ENCODE measurements around the gene PRKCB.
"Not testable (repeated sequence)": the region's sequence is repeated elsewhere in the genome, so short reads cannot be mapped to it uniquely, and the experiment has no call there.

The PRKCB gene

GRCh38 chr16:23902748-23903414 lies 67.1 kb downstream of the PRKCB start:
- DNase-seq (ENCODE audit: low read depth) = no peak

DNA sequence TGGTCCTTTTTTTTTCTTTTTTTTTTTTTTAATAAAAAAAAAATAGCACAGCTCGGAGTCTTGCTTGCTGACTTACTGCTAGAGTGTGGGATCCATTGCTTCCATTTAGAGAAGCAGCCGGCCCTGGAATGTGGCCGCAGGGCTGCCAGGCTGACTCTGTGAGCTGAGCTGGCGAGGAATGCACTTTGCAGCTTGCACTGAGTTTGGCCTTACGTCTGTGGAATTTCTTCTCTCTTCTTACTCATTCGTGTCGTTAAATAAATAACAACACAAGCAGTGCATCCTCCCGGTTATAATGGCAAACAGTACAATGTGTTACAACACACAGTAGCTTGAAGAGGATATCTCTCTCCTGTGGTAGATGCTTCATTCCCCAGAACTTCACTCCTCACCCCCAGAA lies 69.2 kb downstream of the PRKCB start:
- no peak for DNase-seq (ENCODE audit: low read depth)

DNA sequence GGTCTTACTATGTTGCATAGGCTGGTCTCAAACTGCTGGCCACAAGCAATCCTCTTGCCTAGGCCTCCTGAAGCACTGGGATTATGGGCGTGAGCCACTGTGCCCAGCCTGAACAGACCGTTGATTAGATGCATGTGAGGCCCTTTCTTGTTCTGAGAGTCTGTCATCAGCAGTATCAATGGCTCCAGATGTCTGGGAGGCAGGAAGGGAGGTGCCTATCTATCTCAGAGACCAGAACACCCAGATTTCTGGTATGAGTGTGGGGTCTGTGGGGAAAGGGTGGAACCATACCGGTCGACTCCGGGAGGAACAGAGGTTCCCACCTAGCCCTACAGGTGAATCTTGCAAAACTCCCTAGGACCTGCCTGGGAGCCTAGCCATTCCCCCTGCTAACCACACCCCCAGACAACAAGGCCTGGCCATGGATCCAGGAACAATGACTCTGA lies 71.7 kb downstream of the PRKCB start:
- no peak for DNase-seq (ENCODE audit: low read depth)

- no peak for DNase-seq (ENCODE audit: low read depth)
These were observed 72.1 kb downstream of the PRKCB start for GRCh38 chr16:23907903-23908302.

DNA sequence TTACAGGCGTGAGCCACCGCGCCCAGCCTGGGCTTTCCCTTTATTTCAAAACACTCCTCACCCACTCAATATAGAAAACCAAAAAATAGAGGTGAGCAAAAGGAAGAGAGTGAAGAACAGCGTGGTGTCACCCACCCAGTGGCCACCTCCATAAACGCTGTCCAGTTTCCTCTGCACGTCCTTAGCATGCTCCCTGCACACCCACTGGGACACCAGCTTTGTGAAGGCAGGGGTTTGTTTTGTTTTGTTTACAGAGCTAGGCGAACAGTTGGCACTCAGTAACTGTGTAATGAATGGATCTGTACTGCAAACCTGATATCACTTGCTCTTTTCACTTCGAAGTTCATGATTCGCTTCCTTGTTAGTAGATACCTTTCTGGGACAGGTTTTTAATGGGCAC lies 73.0 kb downstream of the PRKCB start:
- DNase-seq (ENCODE audit: low read depth) = no peak

DNA sequence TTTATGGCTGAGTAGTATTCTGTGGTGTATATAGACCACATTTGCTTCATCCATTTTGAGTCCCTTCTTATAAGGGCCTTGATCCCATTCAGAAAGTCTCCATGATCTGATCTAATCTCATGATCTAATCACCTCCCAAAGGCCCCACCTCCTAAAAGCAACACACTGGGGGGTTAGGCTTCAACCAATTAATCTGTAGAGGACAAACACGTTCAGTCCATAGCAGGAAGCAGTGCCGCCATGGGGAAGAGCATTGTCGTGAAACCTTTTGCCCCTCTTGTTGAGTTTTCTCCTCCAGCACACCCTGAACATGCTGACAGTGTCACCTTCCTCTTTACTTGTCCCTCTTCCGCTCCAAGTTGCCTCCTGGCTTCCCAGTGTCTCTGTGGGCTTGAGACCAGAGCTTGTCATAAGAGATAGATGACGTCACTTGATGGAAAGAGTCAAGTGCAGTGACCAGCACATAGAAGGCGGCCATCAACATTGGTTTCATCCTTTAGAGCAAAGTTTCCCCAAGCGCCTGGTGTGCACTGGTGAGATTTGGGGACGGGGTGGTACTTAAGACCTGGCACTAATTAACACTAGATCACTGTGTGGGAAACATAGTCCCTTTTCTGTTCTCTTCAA lies 74.1 kb downstream of the PRKCB start:
- DNase-seq (ENCODE audit: low read depth) = no peak

DNA sequence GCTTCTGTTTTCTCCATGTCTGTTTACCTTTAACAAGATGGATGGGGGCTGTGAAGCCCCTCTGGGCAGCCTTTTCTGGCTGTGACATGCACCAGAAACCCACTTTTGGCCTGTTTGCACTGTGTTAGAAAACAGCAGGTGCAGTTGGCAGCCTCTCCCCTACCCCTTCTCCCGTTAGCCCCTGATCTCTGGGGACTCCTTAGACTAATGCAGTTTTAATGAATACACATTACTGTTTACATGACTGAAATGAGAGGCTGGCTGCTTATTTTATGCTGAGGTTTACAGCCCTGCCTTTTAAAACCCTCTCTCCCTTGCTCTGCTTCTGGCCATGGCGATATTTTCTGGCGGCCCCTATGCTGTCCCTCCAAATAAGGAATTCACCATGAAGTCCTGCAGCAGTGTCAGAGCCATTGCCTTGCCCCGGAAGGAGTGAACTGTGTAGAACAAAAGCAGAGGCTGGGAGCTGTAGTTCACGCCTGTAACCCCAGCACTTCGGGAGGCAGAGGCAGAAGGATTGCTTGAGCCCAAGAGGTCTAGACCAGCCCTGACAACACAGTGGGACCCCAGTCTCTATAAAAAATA lies 79.3 kb downstream of the PRKCB start:
- no peak for DNase-seq (ENCODE audit: low read depth)

GRCh38 chr16:23916552-23916951 lies 80.8 kb downstream of the PRKCB start:
- DNase-seq (ENCODE audit: low read depth) = not testable (repeated sequence)

DNA sequence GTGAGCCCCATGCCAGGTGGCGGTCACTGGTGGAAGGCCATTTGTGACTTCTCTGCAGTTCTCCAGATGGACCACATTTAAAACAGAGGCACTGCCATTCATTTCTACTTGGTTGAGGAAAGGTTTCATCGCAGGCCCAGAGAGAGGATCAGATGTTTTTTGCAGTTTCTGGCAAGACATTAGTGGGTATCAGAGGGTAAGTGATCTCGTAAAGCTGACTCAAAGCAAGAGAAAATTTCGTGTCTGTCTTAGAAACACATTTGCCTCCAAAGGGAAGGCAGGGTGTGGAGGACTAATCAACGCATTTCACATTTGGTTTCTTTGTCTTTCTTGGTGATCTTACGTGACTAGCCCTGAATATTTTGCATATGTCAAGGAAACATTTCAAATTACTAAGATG lies 81.8 kb downstream of the PRKCB start:
- DNase-seq (ENCODE audit: low read depth) = no peak

GRCh38 chr16:23920446-23920845 lies 84.7 kb downstream of the PRKCB start:
- DNase-seq (ENCODE audit: low read depth) = no peak

DNA sequence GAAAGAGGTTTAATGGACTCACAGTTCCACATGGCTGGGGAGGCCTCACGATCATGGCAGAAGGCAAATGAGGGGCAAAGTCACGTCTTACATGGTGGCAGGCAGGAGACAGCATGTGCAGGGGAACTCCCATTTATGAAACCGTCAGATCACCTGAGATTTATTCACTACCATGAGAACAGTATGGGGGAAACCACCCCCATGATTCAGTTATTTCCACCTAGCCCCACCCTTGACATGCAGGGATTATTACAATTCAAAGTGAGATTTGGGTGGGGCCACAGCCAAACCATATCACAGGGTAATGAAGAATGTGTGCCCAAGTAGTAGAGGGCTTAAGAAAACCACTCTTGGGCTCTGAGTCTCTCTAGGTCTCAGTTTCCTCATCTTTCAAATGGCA lies 85.1 kb downstream of the PRKCB start:
- DNase-seq (ENCODE audit: low read depth) = peak; percentile 8

DNA sequence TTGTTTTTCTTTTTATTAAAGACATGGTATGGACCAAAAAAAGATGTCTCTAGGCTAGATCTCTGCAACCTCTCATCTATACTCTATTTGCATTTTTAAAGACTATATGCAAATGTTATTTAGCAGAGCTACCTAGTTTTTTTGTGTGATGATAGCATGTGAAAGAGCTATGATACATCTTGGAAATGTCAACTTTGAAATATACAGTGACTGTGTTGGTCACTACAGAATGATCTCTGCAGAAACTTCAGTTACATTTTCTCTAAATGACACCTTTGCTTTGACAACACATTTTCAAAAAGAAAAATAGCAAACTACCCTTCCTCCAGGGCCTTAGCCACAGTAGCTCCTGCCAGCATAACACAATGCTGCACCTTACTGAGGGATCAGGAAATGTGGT lies 86.6 kb downstream of the PRKCB start:
- no peak for DNase-seq (ENCODE audit: low read depth)

DNA sequence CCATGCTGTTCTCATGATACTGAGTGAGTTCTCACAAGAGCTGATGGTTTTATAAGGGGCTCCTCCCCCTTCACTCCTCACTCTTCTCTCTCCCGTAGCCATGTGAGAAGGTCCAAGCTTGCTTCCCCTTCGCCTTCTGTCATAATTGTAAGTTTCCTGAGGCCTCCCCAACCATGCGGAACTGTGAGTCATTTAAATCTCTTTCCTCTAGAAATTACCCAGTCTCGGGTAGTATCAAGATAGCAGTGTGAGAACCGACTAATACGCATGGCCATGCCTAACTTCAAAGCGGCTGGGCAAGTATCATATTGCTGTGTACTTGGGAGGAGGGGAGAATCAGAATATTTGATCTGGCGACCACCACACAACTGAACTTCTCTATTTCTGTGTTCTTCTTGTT lies 88.3 kb downstream of the PRKCB start:
- DNase-seq (ENCODE audit: low read depth) = no peak

- no peak for DNase-seq (ENCODE audit: low read depth)
These were observed 92.0 kb downstream of the PRKCB start for GRCh38 chr16:23927796-23928195.

DNA sequence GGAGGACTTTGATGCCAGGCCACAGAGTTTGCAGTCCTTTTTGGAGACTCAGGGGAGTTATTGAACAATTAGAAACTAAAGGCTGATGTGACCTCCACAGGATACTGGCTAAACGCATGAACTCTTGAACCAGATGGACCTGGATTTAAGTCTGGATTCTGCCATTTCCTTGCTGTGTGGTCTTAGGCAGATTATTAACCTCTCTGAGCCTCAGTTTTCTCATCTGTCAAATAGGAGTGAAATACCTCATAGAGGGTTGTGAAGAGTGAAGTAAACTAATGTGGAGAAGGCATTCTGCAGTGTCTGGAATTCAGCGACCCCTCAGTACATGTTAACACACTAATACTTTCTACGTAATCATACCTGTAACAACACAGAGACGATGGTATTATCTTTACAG lies 93.5 kb downstream of the PRKCB start:
- no peak for DNase-seq (ENCODE audit: low read depth)

DNA sequence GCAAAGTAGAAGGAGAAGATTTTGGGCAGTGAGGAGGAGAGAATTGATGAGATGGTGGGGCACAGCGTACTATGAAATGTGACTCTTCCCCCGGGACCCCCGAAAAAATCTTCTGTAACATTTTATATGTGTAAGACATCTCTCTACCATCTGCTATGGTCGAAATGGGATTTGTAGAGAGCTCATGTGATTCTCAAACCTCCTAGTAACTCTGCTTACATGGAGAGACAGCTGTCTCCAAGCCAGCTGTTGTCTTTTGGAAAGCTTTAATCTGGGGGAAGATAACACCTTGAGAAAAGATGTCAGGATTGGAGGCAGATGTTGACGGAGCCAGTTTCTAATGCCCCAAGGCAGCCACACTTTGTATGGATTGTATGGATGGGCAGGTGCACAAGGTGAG lies 94.1 kb downstream of the PRKCB start:
- DNase-seq (ENCODE audit: low read depth) = no peak

DNA sequence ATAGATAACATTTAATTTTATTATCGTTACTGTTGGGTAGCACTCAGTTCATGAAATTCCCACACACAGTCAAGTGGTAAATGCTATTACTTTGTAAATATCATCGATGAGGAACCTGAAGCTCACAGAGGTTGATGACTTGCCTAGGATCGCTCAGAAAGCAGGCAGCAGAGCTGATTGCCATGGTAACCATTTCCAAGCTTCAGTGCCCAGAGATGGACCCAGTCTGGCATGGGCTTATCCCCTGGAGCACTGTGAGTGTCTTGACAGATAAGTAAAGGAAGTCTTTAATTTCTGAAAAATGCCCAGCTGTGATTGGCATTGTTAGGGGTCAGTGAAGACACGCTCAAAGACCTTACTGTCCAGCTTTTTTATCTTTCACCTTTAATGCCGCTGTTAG lies 95.0 kb downstream of the PRKCB start:
- DNase-seq (ENCODE audit: low read depth) = no peak

DNA sequence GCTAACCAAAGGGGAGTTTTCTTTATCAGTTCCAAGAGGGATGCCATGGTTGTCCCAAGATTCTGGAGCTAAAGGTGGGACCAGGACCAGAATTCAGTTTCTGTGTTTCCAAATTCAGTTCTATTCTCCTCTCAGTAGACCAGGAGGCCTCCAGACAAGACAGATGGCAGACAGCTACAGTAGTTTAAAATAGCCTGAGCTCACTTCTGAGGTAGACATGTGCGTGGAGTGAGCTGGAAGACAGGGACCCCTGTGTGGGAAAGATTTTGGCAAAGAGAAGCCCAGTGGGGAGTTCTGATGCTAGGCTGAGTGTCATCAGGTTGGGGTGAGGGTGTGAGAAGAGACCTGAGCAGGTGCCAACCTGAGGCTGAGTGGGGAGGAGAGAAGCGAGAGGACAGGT lies 95.4 kb downstream of the PRKCB start:
- no peak for DNase-seq (ENCODE audit: low read depth)

GRCh38 chr16:23933650-23934049 lies 97.9 kb downstream of the PRKCB start:
- DNase-seq (ENCODE audit: low read depth) = not testable (repeated sequence)

DNA sequence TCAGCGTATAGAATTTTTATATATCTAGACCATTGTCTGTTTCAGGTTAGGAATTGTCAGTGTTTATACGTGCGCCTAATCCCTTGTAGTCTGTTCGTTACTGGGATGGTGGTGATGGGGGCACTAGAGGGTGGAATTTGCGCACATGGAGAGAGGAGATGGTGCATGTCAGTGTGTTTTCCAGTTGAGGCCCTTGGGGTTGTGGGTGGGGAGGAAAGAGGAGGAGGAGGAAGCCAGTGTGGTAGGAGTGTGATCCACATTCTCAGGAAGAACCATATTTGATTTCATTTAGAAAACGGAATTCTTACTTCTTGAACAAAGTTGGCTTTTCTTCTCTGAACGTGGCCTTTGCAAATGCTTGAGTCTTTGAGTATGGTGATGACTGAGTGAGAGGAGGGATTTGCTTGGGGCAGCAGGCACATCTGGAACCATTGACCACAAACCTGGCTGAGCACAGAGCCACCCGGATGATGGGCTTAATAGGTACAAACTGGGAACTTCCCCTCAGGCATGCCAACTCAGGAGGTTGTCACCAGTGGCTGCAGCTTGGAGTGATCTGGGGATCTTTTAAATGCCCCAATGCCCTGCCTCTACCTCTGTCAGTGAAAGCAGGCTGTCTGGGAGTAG lies 98.9 kb downstream of the PRKCB start:
- no peak for DNase-seq (ENCODE audit: low read depth)

GRCh38 chr16:23940111-23940510 lies 104.3 kb downstream of the PRKCB start:
- DNase-seq (ENCODE audit: low read depth) = no peak

DNA sequence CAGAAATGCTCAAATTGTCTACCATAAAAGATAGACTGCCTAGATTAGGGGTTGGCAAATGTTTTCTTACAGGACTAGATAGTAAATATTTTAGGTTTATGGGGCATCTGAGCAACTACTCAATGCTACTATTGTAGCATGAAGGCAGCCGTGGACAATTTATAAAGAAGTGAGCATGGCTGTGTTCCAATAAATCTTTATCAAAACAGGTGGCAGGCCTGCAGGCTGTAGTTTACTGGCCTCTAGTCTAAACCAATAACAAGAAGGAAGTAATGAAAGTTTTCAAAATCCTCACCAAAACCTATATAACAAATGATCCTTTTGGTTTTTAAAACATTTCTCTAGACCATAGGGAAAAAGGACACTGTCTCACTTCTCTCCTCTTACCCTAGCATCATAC lies 105.2 kb downstream of the PRKCB start:
- DNase-seq (ENCODE audit: low read depth) = no peak

GRCh38 chr16:23941963-23942564 lies 106.3 kb downstream of the PRKCB start:
- no peak for DNase-seq (ENCODE audit: low read depth)

All from activated T-cell treated with anti-CD3 and anti-CD28 coated beads for 24 hours (primary cell).